Skeletal muscle satellite cell (primary cell): ENCODE results near the gene ARHGAP4.

Source experiments
- H3K27me3 ChIP-seq: 2 replicates; pipeline ENCODE4 v1.7.0; 2013; ENCODE audit warnings: low read length; ENCODE audit not compliant: control insufficient read depth, insufficient read depth
- H3K36me3 ChIP-seq: 2 replicates; pipeline ENCODE4 v1.7.0; 2013; ENCODE audit warnings: mild to moderate bottlenecking, control low read depth, low read length; ENCODE audit not compliant: insufficient read depth
- H3K4me1 ChIP-seq: 2 replicates; pipeline ENCODE4 v1.7.0; 2013; ENCODE audit warnings: low read length; ENCODE audit not compliant: control insufficient read depth, insufficient read depth
- H3K4me2 ChIP-seq: 2 replicates; pipeline ENCODE4 v1.7.0; 2013; ENCODE audit warnings: mild to moderate bottlenecking, low read length
- H3K4me3 ChIP-seq: 2 replicates; pipeline ENCODE4 v1.7.0; 2013; ENCODE audit warnings: low read length
- H3K9ac ChIP-seq: 2 replicates; pipeline ENCODE4 v1.7.0; 2013; ENCODE audit warnings: mild to moderate bottlenecking, low read depth, low read length, moderate library complexity
- H3K9me3 ChIP-seq: replicated peaks from 2 replicates; pipeline ENCODE4 v1.7.0; 2013; ENCODE audit warnings: mild to moderate bottlenecking, control low read depth, low read length

ARHGAP4 gene

GRCh38 chrX:153873282-153874084 lies 52.6 kb downstream of the ARHGAP4 start:
- Histone ChIP-seq H3K36me3 (no peaks in the 10 kb centered on the region), H3K9ac (no peak overlapping the region), H3K4me2 (no peak overlapping the region), H3K27me3 (peaks cover 25% of the 10 kb centered on the region), H3K4me1 (no peaks in the 10 kb centered on the region), H3K4me3 (no peak overlapping the region), H3K9me3 (no peaks in the 10 kb centered on the region)

- Histone ChIP-seq H3K36me3 (no peaks in the 10 kb centered on the region), H3K9me3 (no peaks in the 10 kb centered on the region), H3K4me2 (no peak overlapping the region), H3K27me3 (peaks cover 18% of the 10 kb centered on the region), H3K4me3 (no peak overlapping the region), H3K4me1 (no peaks in the 10 kb centered on the region), H3K9ac (no peak overlapping the region)
Observed at GRCh38 chrX:153871946-153872878, 53.9 kb downstream of the ARHGAP4 start.

- Histone ChIP-seq H3K36me3 (no peaks in the 10 kb centered on the region), H3K9ac (no peak overlapping the region), H3K4me1 (no peaks in the 10 kb centered on the region), H3K4me3 (no peak overlapping the region), H3K4me2 (no peak overlapping the region), H3K27me3 (peaks cover 18% of the 10 kb centered on the region), H3K9me3 (no peaks in the 10 kb centered on the region)
Observed at GRCh38 chrX:153871451-153871850, 54.6 kb downstream of the ARHGAP4 start.

GRCh38 chrX:153870791-153871360 lies 55.2 kb downstream of the ARHGAP4 start:
- Histone ChIP-seq H3K4me1 (no peaks in the 10 kb centered on the region), H3K9me3 (no peaks in the 10 kb centered on the region), H3K9ac (no peak overlapping the region), H3K27me3 (peaks cover 18% of the 10 kb centered on the region), H3K36me3 (no peaks in the 10 kb centered on the region), H3K4me2 (no peak overlapping the region), H3K4me3 (no peak overlapping the region)

GRCh38 chrX:153870288-153870690 lies 55.8 kb downstream of the ARHGAP4 start:
- H3K36me3 ChIP-seq, result no peaks in the 10 kb centered on the region
- H3K4me3 ChIP-seq, result no peak overlapping the region
- H3K4me1 ChIP-seq, result no peaks in the 10 kb centered on the region
- peaks cover 18% of the 10 kb centered on the region for H3K27me3 ChIP-seq
- no peak overlapping the region for H3K4me2 ChIP-seq
- H3K9me3 ChIP-seq, result no peaks in the 10 kb centered on the region
- H3K9ac ChIP-seq, result no peak overlapping the region

- H3K9ac ChIP-seq, result no peak overlapping the region
- H3K27me3 ChIP-seq, result peaks cover 18% of the 10 kb centered on the region
- no peaks in the 10 kb centered on the region for H3K36me3 ChIP-seq
- no peaks in the 10 kb centered on the region for H3K9me3 ChIP-seq
- no peak overlapping the region for H3K4me2 ChIP-seq
- no peak overlapping the region for H3K4me3 ChIP-seq
- H3K4me1 ChIP-seq, result no peaks in the 10 kb centered on the region
Observed at GRCh38 chrX:153869473-153870287, 56.4 kb downstream of the ARHGAP4 start.

GRCh38 chrX:153868576-153869472 lies 57.2 kb downstream of the ARHGAP4 start:
- Histone ChIP-seq H3K9me3 (no peaks in the 10 kb centered on the region), H3K4me1 (no peaks in the 10 kb centered on the region), H3K4me3 (no peak overlapping the region), H3K27me3 (peaks cover 14% of the 10 kb centered on the region), H3K36me3 (no peaks in the 10 kb centered on the region), H3K9ac (no peak overlapping the region), H3K4me2 (no peak overlapping the region)

GRCh38 chrX:153867671-153868070 lies 58.4 kb downstream of the ARHGAP4 start:
- Histone ChIP-seq H3K9me3 (no peaks in the 10 kb centered on the region), H3K4me1 (no peaks in the 10 kb centered on the region), H3K9ac (no peak overlapping the region), H3K4me3 (no peak overlapping the region), H3K27me3 (peaks cover 7% of the 10 kb centered on the region), H3K36me3 (no peaks in the 10 kb centered on the region), H3K4me2 (no peak overlapping the region)

- H3K4me3 ChIP-seq, result no peak overlapping the region
- H3K4me1 ChIP-seq, result no peaks in the 10 kb centered on the region
- no peak overlapping the region for H3K4me2 ChIP-seq
- H3K36me3 ChIP-seq, result no peaks in the 10 kb centered on the region
- H3K9ac ChIP-seq, result no peak overlapping the region
- no peaks in the 10 kb centered on the region for H3K9me3 ChIP-seq
- peaks cover 5% of the 10 kb centered on the region for H3K27me3 ChIP-seq
Observed at GRCh38 chrX:153867139-153867538, 58.9 kb downstream of the ARHGAP4 start.

GRCh38 chrX:153866302-153867019 lies 59.6 kb downstream of the ARHGAP4 start:
- Histone ChIP-seq H3K27me3 (peaks cover 7% of the 10 kb centered on the region), H3K9ac (no peak overlapping the region), H3K4me3 (no peak overlapping the region), H3K4me2 (no peak overlapping the region), H3K36me3 (no peaks in the 10 kb centered on the region), H3K9me3 (no peaks in the 10 kb centered on the region), H3K4me1 (no peaks in the 10 kb centered on the region)
